Ovary (tissue), 3 donors: ENCODE results near the gene S100PBP.

Source experiments
- CTCF ChIP-seq, 3 donors: fragments of 450-650 bp in 2 of 3; fragments of 200-600 bp in 1 of 3; IDR thresholded peaks; one replicate each; pipeline versions ENCODE4 v1.5.1 to v1.8.0; 2016 to 2022; ENCODE audit warnings: antibody characterized with exemption in 3 of 3, mild to moderate bottlenecking in 1 of 3
- EP300 ChIP-seq: sonication (generic); formaldehyde crosslinking; IDR thresholded peaks from one replicate; pipeline ENCODE4 v1.6.1; 2017; ENCODE audit warnings: antibody characterized with exemption
- POLR2A ChIP-seq: fragments of 450-650 bp; IDR thresholded peaks from one replicate; pipeline ENCODE4 v1.6.1; 2017; ENCODE audit warnings: antibody characterized with exemption, mild to moderate bottlenecking, moderate library complexity
- donor health status: DM: no; HTN: no; CAD: no.

- TF ChIP-seq CTCF (IDR thresholded peaks at IDR 0.05) (no peak), EP300 (no peak), POLR2A (no peak)
These were observed 1.5 kb downstream of the S100PBP start for GRCh38 chr1:32818804-32819541.
